ENCODE measurements around the gene MLC1. TPM values are rescaled to one million over a fixed set of nuclear protein-coding genes. Genes with fewer than 3 reads are reported as not detected.

Gene MLC1
- total and polyA plus RNA-seq, 2 of the 4 experiments (the other 2 are of a cell fraction) = 0.10 TPM; not detected in 1

- no peak overlapping the region for H3K9ac ChIP-seq (ENCODE audit: low read depth, low read length)
- no peak for ATAC-seq (ENCODE audit: low read depth)
- WGBS, 2 experiments (ENCODE audit: extremely low coverage in 2 of 2, insufficient read length in 1 of 2) = 68% methylated on average over 14 of the region's 35 CpGs; no CpG with 5 or more reads in 1 of the 2 experiments
Observed at GRCh38 chr22:50045211-50046018, 39.8 kb downstream of the MLC1 start.

More at GRCh38 chr22:50045211-50046018, 39.8 kb downstream of the MLC1 start:
- Histone ChIP-seq H2AK5ac (ENCODE audit: low read depth, low read length) (no peak overlapping the region), H3K14ac (replicated peaks; ENCODE audit: low read depth, low read length) (no peak overlapping the region), H3K79me1 (ENCODE audit: low read depth in 1 of 2, low read length in 2 of 2) (no peaks in the 10 kb centered on the region), H2BK120ac (ENCODE audit: low read depth, low read length) (no peak overlapping the region), H3K56ac (ENCODE audit: extremely low read depth, insufficient read depth, low read length) (no peak overlapping the region), H3K9me3 (ENCODE audit: control insufficient read depth, insufficient read depth, low read length) (peaks cover 6% of the 10 kb centered on the region), H4K5ac (ENCODE audit: low read depth, low read length) (no peak overlapping the region), H3K9me1 (ENCODE audit: insufficient read depth, low read length) (no peaks in the 10 kb centered on the region), H3K27me3 (ENCODE audit: control insufficient read depth, insufficient read depth, low read length) (peaks cover 43% of the 10 kb centered on the region), H2BK5ac (ENCODE audit: low read depth, low read length, poor library complexity, severe bottlenecking) (no peak overlapping the region), H3K27ac (ENCODE audit: insufficient read depth, low read length) (no peak overlapping the region), H3K4ac (ENCODE audit: low read depth, low read length) (no peak overlapping the region), H4K91ac (ENCODE audit: insufficient read depth, low read depth, low read length) (no peak overlapping the region), H2AFZ (replicated peaks; ENCODE audit: low read length, poor library complexity) (no peak overlapping the region), H4K20me1 (ENCODE audit: insufficient read depth, low read length) (no peaks in the 10 kb centered on the region), H3K18ac (ENCODE audit: low read depth, low read length) (no peak overlapping the region), H3K4me1 (ENCODE audit: control insufficient read depth, insufficient read depth, low read length) (no peaks in the 10 kb centered on the region), H3K23ac (ENCODE audit: low read depth, low read length) (no peak overlapping the region), H2AK9ac (replicated peaks; ENCODE audit: low read depth, low read length, poor library complexity) (no peak overlapping the region), H2BK20ac (ENCODE audit: low read depth, low read length) (no peak overlapping the region), H2BK15ac (ENCODE audit: low read depth, low read length) (no peak overlapping the region), H3K4me2 (ENCODE audit: low read depth, low read length) (no peak overlapping the region), H4K8ac (ENCODE audit: low read depth in 2 of 2, low read length in 2 of 2) (no peak overlapping the region), H3K36me3 (ENCODE audit: control insufficient read depth, insufficient read depth, low read length) (no peaks in the 10 kb centered on the region), H3K4me3 (ENCODE audit: insufficient read depth, low read depth, low read length) (no peak overlapping the region)
- intact Hi-C loops (cut with micrococcal nuclease) (no loop called here), dilution Hi-C loops (cut with HindIII; ENCODE audit: low sequenced_read_pairs, unreplicated experiment) (no loop called here), in situ Hi-C loops (cut with MboI; ENCODE audit: low sequenced_read_pairs) (no loop called here)
- POLR2A ChIA-PET (ENCODE audit: unreplicated experiment) = no interaction called here
- CTCF ChIA-PET = no interaction called here
- TF ChIP-seq RAD21 (IDR thresholded peaks at IDR 0.05; ENCODE audit: low read length) (no peak), POLR2A (IDR thresholded peaks at IDR 0.05; ENCODE audit: low read depth, low read length) (no peak), CTCF (conservative IDR thresholded peaks at IDR 0.05; ENCODE audit: low read depth, low read length) (no peak), MXI1 (IDR thresholded peaks at IDR 0.05; ENCODE audit: borderline replicate concordance, low read depth, low read length) (no peak), FOS (IDR thresholded peaks at IDR 0.05; ENCODE audit: low read depth, low read length) (no peak), CHD1 (IDR thresholded peaks at IDR 0.05; ENCODE audit: low read depth, low read length) (no peak), BHLHE40 (IDR thresholded peaks at IDR 0.05; ENCODE audit: low read depth, low read length) (no peak), CEBPB (IDR thresholded peaks at IDR 0.05; ENCODE audit: low read depth, low read length) (no peak), MAFK (IDR thresholded peaks at IDR 0.05; ENCODE audit: low read depth, low read length) (no peak), NFE2L2 (IDR thresholded peaks at IDR 0.05; ENCODE audit: low read depth, low read length) (no peak), RCOR1 (IDR thresholded peaks at IDR 0.05; ENCODE audit: insufficient replicate concordance, low read length) (no peak), SMC3 (IDR thresholded peaks at IDR 0.05; ENCODE audit: low read depth, low read length) (no peak), ELK1 (IDR thresholded peaks at IDR 0.05; ENCODE audit: borderline replicate concordance, low read depth, low read length) (no peak), RFX5 (IDR thresholded peaks at IDR 0.05; ENCODE audit: low read depth, low read length) (no peak), MAZ (IDR thresholded peaks at IDR 0.05; ENCODE audit: borderline replicate concordance, low read depth, low read length) (no peak)
- TF ChIP-seq, protein P1, sequence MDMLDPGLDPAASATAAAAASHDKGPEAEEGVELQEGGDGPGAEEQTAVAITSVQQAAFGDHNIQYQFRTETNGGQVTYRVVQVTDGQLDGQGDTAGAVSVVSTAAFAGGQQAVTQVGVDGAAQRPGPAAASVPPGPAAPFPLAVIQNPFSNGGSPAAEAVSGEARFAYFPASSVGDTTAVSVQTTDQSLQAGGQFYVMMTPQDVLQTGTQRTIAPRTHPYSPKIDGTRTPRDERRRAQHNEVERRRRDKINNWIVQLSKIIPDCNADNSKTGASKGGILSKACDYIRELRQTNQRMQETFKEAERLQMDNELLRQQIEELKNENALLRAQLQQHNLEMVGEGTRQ (IDR thresholded peaks at IDR 0.05; ENCODE audit: low read depth, low read length) = no peak
- no peak for DNase-seq
- BruUV-seq (replicated peaks) = no TSS peak
